MM.1S (cell line): Measurements from ENCODE around the gene NAALADL2.

Source experiments
- EZH2 ChIP-seq: fragments of 300-600 bp; sonication (generic); optimal IDR thresholded peaks from 2 replicates; pipeline ENCODE3; 2017; ENCODE audit warnings: low read depth, mild to moderate bottlenecking, antibody characterized with exemption, low read length, mixed read lengths
- EZH2phosphoT487 ChIP-seq: fragments of 300-600 bp; sonication (generic); IDR thresholded peaks from 2 replicates; pipeline ENCODE4 v1.6.1; 2018; ENCODE audit warnings: antibody characterized with exemption, low read length
- TF ChIP-seq, protein P1 (sequence below): fragments of 300-600 bp; sonication (generic); IDR thresholded peaks from 2 replicates; pipeline ENCODE4 v1.5.1; 2016; ENCODE audit warnings: antibody characterized with exemption, low read length, mixed read lengths

- TF ChIP-seq, protein P1, sequence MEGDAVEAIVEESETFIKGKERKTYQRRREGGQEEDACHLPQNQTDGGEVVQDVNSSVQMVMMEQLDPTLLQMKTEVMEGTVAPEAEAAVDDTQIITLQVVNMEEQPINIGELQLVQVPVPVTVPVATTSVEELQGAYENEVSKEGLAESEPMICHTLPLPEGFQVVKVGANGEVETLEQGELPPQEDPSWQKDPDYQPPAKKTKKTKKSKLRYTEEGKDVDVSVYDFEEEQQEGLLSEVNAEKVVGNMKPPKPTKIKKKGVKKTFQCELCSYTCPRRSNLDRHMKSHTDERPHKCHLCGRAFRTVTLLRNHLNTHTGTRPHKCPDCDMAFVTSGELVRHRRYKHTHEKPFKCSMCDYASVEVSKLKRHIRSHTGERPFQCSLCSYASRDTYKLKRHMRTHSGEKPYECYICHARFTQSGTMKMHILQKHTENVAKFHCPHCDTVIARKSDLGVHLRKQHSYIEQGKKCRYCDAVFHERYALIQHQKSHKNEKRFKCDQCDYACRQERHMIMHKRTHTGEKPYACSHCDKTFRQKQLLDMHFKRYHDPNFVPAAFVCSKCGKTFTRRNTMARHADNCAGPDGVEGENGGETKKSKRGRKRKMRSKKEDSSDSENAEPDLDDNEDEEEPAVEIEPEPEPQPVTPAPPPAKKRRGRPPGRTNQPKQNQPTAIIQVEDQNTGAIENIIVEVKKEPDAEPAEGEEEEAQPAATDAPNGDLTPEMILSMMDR, result no peak
- TF ChIP-seq EZH2 (no peak), EZH2phosphoT487 (no peak)
Observed at GRCh38 chr3:175267121-175267531, 408.0 kb downstream of the NAALADL2 start.
